T-helper 2 cell (primary cell): ENCODE results near the gene EXOSC7.

Experiments used
- DNase-seq, 5 experiments: peaks; one replicate each; pipeline versions ENCODE4 v3.0.0 to v3.0.0-alpha.2; 2012 to 2022

EXOSC7 gene

GRCh38 chr3:45056608-45057301 is 80.7 kb downstream of the EXOSC7 start:
- no peak for DNase-seq

- peak in 1 of 5 experiments; percentile 41 for DNase-seq
These were observed 81.5 kb downstream of the EXOSC7 start for GRCh38 chr3:45057557-45057956.

GRCh38 chr3:45059132-45059531 is 83.1 kb downstream of the EXOSC7 start:
- no peak for DNase-seq

- no peak for DNase-seq
These were observed 84.3 kb downstream of the EXOSC7 start for GRCh38 chr3:45060165-45060892.
